ENCODE data around the gene KCTD5. TPM values are rescaled to one million over a fixed set of nuclear protein-coding genes. Genes with fewer than 3 reads are reported as not detected.

KCTD5 gene
- total RNA-seq, 1 experiment from 2014 or later = 27.8 TPM

DNA sequence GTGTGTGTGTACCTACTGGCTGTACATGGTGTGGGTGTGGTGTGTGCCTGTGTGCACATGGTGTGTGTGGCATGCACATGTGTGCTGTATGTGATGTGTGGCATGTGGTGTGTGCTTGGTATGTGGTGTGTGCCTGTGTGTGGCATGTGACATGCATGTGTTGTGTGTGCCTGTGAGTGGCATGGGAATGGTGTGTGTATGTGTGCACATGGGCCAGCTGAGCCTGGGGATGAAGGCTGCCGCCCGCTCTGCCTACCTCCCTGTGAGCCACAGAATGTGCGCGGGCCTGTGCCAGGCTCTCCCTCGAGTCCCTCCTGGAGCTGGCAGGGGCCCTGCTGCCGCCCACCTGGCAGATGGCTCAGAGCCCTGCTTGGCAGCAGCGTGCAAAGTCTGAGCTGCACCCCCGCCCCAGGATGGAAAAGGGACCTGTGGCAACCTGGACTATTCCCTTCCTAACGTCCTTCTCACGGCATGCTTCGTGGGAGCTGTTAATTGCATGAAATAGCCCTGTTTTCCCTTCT is 28.4 kb downstream of the KCTD5 start:
- peaks cover 3% of the 10 kb centered on the region; the same call in 1 of the 2 replicates for H3K4me1 Mint-ChIP-seq
- peaks cover 10% of the 10 kb centered on the region for H3K36me3 Mint-ChIP-seq
- peak overlapping the region; percentile 70; the same call in 1 of the 2 replicates for H3K27ac Mint-ChIP-seq
- ATAC-seq (no peak), DNase-seq (ENCODE audit: low spot score) (no peak)
- H3K27me3 Mint-ChIP-seq (ENCODE audit: low read depth) = no peaks in the 10 kb centered on the region
- ChIA-PET POLR2A (no interaction called here), CTCF (interaction anchor here (0.6 kb wide), 1 partner anchor 334 kb away, joined by 3 read pairs; no protein-coding TSS in a partner anchor)
- H3K4me3 Mint-ChIP-seq = no peak overlapping the region
- TF ChIP-seq, protein P1, sequence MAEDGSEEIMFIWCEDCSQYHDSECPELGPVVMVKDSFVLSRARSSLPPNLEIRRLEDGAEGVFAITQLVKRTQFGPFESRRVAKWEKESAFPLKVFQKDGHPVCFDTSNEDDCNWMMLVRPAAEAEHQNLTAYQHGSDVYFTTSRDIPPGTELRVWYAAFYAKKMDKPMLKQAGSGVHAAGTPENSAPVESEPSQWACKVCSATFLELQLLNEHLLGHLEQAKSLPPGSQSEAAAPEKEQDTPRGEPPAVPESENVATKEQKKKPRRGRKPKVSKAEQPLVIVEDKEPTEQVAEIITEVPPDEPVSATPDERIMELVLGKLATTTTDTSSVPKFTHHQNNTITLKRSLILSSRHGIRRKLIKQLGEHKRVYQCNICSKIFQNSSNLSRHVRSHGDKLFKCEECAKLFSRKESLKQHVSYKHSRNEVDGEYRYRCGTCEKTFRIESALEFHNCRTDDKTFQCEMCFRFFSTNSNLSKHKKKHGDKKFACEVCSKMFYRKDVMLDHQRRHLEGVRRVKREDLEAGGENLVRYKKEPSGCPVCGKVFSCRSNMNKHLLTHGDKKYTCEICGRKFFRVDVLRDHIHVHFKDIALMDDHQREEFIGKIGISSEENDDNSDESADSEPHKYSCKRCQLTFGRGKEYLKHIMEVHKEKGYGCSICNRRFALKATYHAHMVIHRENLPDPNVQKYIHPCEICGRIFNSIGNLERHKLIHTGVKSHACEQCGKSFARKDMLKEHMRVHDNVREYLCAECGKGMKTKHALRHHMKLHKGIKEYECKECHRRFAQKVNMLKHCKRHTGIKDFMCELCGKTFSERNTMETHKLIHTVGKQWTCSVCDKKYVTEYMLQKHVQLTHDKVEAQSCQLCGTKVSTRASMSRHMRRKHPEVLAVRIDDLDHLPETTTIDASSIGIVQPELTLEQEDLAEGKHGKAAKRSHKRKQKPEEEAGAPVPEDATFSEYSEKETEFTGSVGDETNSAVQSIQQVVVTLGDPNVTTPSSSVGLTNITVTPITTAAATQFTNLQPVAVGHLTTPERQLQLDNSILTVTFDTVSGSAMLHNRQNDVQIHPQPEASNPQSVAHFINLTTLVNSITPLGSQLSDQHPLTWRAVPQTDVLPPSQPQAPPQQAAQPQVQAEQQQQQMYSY (CRISPR knock-in tag; IDR thresholded peaks at IDR 0.05) = no peak
- no peak for TF ChIP-seq NFYB (CRISPR knock-in tag; conservative IDR thresholded peaks at IDR 0.05; ENCODE audit: low read depth)
- TF ChIP-seq, protein P2, sequence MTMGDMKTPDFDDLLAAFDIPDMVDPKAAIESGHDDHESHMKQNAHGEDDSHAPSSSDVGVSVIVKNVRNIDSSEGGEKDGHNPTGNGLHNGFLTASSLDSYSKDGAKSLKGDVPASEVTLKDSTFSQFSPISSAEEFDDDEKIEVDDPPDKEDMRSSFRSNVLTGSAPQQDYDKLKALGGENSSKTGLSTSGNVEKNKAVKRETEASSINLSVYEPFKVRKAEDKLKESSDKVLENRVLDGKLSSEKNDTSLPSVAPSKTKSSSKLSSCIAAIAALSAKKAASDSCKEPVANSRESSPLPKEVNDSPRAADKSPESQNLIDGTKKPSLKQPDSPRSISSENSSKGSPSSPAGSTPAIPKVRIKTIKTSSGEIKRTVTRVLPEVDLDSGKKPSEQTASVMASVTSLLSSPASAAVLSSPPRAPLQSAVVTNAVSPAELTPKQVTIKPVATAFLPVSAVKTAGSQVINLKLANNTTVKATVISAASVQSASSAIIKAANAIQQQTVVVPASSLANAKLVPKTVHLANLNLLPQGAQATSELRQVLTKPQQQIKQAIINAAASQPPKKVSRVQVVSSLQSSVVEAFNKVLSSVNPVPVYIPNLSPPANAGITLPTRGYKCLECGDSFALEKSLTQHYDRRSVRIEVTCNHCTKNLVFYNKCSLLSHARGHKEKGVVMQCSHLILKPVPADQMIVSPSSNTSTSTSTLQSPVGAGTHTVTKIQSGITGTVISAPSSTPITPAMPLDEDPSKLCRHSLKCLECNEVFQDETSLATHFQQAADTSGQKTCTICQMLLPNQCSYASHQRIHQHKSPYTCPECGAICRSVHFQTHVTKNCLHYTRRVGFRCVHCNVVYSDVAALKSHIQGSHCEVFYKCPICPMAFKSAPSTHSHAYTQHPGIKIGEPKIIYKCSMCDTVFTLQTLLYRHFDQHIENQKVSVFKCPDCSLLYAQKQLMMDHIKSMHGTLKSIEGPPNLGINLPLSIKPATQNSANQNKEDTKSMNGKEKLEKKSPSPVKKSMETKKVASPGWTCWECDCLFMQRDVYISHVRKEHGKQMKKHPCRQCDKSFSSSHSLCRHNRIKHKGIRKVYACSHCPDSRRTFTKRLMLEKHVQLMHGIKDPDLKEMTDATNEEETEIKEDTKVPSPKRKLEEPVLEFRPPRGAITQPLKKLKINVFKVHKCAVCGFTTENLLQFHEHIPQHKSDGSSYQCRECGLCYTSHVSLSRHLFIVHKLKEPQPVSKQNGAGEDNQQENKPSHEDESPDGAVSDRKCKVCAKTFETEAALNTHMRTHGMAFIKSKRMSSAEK (CRISPR knock-in tag; IDR thresholded peaks at IDR 0.05; ENCODE audit: borderline replicate concordance) = no peak
- TF ChIP-seq, protein P3, sequence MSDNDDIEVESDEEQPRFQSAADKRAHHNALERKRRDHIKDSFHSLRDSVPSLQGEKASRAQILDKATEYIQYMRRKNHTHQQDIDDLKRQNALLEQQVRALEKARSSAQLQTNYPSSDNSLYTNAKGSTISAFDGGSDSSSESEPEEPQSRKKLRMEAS (CRISPR knock-in tag; IDR thresholded peaks at IDR 0.05) = no peak
- no peak for TF ChIP-seq CREM (CRISPR knock-in tag; IDR thresholded peaks at IDR 0.05)
- TF ChIP-seq, protein P4, sequence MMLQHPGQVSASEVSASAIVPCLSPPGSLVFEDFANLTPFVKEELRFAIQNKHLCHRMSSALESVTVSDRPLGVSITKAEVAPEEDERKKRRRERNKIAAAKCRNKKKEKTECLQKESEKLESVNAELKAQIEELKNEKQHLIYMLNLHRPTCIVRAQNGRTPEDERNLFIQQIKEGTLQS (CRISPR knock-in tag; conservative IDR thresholded peaks at IDR 0.05) = no peak
- no peak for TF ChIP-seq SP1 (CRISPR knock-in tag; conservative IDR thresholded peaks at IDR 0.05)
- TF ChIP-seq, protein P5, sequence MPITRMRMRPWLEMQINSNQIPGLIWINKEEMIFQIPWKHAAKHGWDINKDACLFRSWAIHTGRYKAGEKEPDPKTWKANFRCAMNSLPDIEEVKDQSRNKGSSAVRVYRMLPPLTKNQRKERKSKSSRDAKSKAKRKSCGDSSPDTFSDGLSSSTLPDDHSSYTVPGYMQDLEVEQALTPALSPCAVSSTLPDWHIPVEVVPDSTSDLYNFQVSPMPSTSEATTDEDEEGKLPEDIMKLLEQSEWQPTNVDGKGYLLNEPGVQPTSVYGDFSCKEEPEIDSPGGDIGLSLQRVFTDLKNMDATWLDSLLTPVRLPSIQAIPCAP (CRISPR knock-in tag; IDR thresholded peaks at IDR 0.05) = no peak
- TF ChIP-seq, protein P6, sequence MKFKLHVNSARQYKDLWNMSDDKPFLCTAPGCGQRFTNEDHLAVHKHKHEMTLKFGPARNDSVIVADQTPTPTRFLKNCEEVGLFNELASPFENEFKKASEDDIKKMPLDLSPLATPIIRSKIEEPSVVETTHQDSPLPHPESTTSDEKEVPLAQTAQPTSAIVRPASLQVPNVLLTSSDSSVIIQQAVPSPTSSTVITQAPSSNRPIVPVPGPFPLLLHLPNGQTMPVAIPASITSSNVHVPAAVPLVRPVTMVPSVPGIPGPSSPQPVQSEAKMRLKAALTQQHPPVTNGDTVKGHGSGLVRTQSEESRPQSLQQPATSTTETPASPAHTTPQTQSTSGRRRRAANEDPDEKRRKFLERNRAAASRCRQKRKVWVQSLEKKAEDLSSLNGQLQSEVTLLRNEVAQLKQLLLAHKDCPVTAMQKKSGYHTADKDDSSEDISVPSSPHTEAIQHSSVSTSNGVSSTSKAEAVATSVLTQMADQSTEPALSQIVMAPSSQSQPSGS (CRISPR knock-in tag; IDR thresholded peaks at IDR 0.05; ENCODE audit: borderline replicate concordance, low read depth) = no peak
- no peaks in the 10 kb centered on the region for H3K9me3 Mint-ChIP-seq

DNA sequence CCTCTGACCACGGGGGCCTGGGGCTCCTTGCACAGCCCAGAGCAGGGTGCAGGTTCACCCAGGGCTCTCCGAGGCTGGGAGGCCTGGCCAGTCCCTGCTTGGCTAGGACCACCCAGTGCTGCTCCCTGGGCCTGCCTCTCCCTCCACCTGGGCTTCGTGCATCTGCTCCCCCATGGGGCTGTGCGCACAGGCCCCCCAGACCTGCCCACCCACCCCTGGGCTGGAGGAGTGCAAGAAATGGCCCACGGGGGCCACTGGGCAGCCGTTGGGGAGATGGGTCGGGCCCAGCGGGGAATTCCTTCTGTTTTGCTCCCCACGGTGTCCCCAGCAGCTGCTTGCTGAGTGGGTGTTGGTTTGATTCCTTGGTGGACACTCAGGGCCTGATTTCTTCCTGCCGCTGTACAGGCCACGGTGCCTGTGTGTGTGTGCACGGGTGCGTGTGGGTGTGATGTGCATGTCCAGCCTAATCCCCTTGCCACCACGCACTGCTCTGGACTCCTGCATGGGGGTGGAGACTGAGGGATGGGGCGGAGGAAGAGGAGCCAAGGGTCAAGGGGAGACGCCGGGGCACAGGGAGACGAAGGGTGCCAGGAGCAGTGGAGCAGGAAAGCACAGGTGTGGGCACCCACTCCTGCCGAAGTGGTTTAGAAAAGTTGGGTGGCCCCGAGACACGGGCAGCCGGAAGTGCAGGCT is 29.2 kb downstream of the KCTD5 start:
- no peak for ATAC-seq
- Mint-ChIP-seq H3K9me3 (no peaks in the 10 kb centered on the region), H3K4me3 (no peak overlapping the region), H3K27me3 (ENCODE audit: low read depth) (no peaks in the 10 kb centered on the region), H3K27ac (no peak overlapping the region), H3K36me3 (peaks cover 10% of the 10 kb centered on the region), H3K4me1 (peaks cover 3% of the 10 kb centered on the region; the same call in 1 of the 2 replicates)
- no peak for DNase-seq (ENCODE audit: low spot score)
- POLR2A ChIA-PET = no interaction called here
- CTCF ChIA-PET = interaction anchor here (0.6 kb wide), 1 partner anchor 333 kb away, joined by 3 read pairs; no protein-coding TSS in a partner anchor
- TF ChIP-seq ZNF219 (CRISPR knock-in tag; IDR thresholded peaks at IDR 0.05; ENCODE audit: borderline replicate concordance) = no peak
- no peak for TF ChIP-seq RORB (CRISPR knock-in tag; IDR thresholded peaks at IDR 0.05)
- TF ChIP-seq ZNF232 (CRISPR knock-in tag; IDR thresholded peaks at IDR 0.05) = no peak
- TF ChIP-seq, protein P7, sequence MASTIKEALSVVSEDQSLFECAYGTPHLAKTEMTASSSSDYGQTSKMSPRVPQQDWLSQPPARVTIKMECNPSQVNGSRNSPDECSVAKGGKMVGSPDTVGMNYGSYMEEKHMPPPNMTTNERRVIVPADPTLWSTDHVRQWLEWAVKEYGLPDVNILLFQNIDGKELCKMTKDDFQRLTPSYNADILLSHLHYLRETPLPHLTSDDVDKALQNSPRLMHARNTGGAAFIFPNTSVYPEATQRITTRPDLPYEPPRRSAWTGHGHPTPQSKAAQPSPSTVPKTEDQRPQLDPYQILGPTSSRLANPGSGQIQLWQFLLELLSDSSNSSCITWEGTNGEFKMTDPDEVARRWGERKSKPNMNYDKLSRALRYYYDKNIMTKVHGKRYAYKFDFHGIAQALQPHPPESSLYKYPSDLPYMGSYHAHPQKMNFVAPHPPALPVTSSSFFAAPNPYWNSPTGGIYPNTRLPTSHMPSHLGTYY (CRISPR knock-in tag; IDR thresholded peaks at IDR 0.05) = no peak
- TF ChIP-seq ATF1 (CRISPR knock-in tag; IDR thresholded peaks at IDR 0.05) = no peak
- no peak for TF ChIP-seq SOX15 (CRISPR knock-in tag; IDR thresholded peaks at IDR 0.05)
- TF ChIP-seq, protein P8, sequence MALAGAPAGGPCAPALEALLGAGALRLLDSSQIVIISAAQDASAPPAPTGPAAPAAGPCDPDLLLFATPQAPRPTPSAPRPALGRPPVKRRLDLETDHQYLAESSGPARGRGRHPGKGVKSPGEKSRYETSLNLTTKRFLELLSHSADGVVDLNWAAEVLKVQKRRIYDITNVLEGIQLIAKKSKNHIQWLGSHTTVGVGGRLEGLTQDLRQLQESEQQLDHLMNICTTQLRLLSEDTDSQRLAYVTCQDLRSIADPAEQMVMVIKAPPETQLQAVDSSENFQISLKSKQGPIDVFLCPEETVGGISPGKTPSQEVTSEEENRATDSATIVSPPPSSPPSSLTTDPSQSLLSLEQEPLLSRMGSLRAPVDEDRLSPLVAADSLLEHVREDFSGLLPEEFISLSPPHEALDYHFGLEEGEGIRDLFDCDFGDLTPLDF (CRISPR knock-in tag; IDR thresholded peaks at IDR 0.05) = no peak
- no peak for TF ChIP-seq ZNF423 (CRISPR knock-in tag; IDR thresholded peaks at IDR 0.05)
- TF ChIP-seq, protein P4 (CRISPR knock-in tag; conservative IDR thresholded peaks at IDR 0.05) = no peak
- TF ChIP-seq ETV6 (CRISPR knock-in tag; IDR thresholded peaks at IDR 0.05) = no peak
- no peak for TF ChIP-seq OVOL2 (CRISPR knock-in tag; IDR thresholded peaks at IDR 0.05; ENCODE audit: borderline replicate concordance)
